Astrocyte of the hippocampus (primary cell): Measurements from ENCODE around the gene GPR55.
A peak's percentile ranks its signal among the peaks of the same experiment; 100 is the strongest.
"Not testable (repeated sequence)": the region's sequence is repeated elsewhere in the genome, so short reads cannot be mapped to it uniquely, and the experiment has no call there.

Experiments
- DNase-seq: peaks from one replicate; pipeline ENCODE4 v3.0.0; 2011; ENCODE audit warnings: low read depth, low spot score

Gene GPR55, protein sequence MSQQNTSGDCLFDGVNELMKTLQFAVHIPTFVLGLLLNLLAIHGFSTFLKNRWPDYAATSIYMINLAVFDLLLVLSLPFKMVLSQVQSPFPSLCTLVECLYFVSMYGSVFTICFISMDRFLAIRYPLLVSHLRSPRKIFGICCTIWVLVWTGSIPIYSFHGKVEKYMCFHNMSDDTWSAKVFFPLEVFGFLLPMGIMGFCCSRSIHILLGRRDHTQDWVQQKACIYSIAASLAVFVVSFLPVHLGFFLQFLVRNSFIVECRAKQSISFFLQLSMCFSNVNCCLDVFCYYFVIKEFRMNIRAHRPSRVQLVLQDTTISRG

DNA sequence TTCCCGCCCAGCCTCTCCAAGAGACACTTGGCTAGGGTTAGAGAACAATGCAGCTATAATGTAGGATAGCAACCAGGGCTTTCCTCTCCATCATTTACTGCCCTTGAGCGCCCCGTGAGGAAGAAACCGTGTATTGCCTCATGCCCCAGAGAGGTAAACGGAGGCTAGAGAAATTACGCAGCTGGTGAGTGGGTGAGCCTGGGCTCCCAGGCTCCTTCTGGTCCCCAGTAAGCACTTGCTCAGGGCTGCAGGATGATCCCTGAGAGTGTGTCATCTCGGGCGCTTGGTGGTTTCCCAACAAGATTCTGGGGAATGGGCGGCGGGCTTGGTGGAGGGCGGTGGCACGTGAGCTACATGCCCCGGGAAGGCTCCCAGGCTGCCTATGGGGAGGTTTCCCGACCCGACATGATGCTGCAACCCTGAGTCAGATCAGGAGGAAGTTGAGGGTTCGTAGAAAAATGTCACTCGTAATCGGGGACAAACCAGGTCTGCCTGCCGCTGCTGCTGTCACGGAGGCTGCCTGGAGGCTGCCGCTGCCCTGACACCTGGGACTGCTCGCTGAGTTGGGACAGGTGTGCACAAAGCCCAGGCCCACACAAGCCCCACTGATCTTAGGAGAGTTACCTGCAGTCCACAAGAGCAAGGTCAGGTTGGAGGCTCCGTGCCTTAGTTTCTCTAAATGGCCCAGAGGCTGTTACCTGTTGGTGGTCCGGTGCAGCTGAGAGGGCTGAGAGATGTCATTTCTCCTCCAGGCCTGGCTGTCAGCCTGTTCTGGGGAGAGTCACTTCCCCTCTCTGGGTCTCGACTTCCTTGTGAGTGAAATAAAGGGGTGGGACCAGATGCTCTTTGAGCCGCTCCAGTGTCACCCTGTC is at the start of gene GPR55:
Gene GPR55, minus strand, starts transcription at position 773 of the 872 bp plus-strand sequence. CDS start 14,280 bp downstream, outside the sequence.
- no peak for DNase-seq

DNA sequence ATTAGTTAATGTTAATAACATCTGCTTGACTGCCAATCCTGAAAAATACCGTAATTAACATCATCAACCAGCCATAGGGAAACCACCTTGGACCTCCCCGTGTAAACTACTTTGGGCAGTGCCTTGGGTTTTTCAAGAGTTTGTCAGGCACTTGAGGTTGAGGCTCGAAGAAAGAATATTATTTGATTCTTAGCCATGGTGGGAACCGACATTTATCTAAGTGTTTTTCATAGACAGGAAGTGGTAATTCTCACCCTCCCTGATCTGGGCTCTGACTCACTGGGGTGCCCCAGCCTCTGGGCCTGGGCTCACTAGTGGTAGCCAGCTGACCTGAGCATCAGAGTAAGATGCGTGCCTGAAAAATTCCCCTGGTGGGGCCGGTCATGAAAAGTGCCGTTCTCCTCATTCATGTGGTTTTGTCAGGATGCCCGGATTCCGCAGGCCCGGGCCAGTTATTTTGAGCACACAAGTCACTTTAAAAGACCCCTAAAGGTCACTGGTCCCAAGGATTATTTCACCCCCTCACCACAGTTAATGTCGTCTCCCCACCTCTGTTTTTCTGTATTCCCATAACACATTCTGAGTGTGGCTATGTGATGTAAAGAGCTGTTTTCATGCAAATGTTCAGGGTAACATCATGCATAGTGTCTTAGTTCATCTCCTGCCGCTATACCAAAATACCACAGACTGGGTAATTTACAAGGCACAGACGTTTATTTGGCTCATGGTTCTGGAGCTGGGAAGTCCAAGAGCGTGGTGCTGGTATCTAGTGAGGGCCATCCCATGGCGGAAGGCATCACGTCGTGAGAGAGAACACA is 49.3 kb upstream of the GPR55 start:
- DNase-seq, result peak; percentile 97

DNA sequence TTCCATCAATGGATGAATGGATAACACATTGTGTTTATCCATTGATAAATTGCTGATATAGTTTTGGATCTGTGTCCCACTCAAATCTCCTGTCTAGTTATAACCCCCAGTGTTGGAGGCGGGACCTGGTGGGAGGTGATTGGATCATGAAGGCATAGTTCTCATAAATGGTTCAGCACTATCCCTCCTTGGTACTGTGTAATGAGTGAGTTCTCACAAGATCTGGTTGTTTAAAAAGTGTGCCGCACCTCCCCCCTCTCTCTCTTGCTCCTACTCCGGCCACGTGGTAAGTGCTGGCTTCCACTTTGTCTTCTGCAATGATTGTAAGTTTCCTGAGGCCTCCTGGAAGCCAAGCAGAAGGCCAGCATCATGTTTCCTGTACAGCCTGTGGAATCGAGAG is 47.0 kb upstream of the GPR55 start:
- DNase-seq, result no peak

GRCh38 chr2:230969659-230970015 is 44.6 kb upstream of the GPR55 start:
- DNase-seq, result no peak

DNA sequence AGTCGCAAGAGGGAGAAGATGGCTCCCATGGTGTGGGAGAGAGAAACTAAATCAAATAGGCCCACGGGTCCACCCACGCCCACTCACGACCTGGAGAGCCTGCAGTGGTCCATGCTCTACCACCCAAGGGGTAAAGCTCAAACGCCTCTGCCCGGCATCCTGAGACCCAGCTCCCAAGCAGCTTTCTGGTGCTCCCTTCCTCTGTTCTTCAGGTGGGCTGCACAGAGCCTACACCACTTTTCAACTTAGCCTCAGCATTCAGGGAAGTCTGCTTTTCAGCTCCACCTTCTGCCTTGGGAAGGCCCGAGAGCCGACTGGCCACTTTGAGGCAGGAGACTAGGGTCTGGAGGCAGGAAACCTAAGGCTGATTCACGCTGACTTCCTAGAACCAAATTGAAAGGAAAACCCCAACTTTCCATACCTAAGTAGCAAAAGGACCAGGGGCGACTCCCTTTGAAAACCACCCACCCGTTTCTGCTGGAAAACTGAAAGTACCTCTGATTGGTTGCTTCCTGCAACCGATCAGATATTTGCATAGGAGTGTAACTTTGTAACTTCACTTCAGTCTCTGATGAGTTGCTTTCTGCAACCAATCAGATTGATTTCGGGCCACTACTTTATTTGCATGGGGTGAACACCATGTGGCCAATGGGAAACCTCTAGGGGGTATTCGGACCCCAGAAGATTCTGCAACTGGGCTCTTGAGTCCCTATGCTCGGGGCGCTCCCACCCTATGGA is 44.0 kb upstream of the GPR55 start:
- DNase-seq, result no peak

GRCh38 chr2:230968314-230968713 is 43.3 kb upstream of the GPR55 start:
- DNase-seq, result not testable (repeated sequence)

- no peak for DNase-seq
These were observed 42.1 kb upstream of the GPR55 start for GRCh38 chr2:230967113-230967512.

DNA sequence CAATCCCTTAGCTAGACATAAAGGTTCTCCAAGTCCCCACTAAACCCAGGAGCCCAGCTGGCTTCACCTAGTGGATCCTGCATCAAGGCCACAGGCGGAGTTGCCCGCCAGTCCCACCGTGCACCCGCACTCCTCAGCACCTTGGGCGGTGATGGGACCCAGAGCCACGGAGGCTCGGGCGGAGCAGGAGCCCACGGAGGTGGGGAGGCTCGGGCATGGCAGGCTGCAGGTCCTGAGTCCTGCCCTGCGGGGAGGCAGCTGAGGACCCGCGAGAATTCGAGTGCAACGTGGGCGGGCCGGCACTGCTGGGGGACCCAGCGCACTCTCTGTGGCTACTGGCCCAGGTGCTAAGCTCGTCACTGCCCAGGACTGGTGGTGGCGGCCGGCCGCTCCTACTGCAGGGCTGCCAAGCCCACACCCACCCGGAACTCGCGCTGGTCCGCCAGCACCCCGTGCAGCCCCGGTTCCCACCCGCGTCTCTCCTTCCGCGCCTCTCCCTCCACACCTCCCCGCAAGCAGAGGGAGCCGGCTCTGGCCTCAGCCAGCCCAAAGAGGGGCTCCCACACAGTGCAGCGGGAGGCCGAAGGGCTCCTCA is 39.2 kb upstream of the GPR55 start:
- DNase-seq, result no peak

- peak; percentile 87 for DNase-seq
These were observed 36.0 kb upstream of the GPR55 start for GRCh38 chr2:230961091-230961491.

- DNase-seq, result no peak
These were observed 35.0 kb upstream of the GPR55 start for GRCh38 chr2:230960026-230960425.

- DNase-seq, result no peak
These were observed 34.0 kb upstream of the GPR55 start for GRCh38 chr2:230958820-230959756.

- DNase-seq, result no peak
These were observed 32.8 kb upstream of the GPR55 start for GRCh38 chr2:230957756-230958391.

GRCh38 chr2:230956827-230957755 is 32.0 kb upstream of the GPR55 start:
- peak; percentile 77 for DNase-seq

DNA sequence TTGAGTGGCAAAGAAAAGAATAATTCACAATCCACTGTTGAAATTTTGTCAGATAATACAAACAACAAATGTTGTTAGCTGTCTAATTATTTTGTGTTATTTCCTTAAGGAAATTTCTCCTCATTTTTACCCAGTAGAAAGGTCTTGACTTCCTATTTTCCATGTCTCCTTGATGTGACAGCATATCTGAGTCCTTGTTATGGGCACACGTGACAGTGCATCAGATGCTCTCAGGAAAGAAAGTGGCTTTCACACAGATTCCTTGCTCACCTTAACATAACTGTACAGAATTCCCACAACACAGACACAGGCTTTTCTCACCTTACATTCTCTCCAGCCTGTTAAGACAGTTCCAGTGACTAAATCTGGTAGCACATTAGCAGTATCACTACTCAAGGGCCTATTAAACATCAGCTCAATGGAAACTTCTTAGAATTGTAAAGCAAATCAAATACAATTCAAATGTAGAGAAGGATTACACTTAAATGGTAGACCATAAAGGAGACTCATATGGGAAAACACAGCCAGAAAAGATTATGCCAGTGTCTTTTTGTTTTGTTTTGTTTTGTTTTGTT is 30.2 kb upstream of the GPR55 start:
- no peak for DNase-seq

DNA sequence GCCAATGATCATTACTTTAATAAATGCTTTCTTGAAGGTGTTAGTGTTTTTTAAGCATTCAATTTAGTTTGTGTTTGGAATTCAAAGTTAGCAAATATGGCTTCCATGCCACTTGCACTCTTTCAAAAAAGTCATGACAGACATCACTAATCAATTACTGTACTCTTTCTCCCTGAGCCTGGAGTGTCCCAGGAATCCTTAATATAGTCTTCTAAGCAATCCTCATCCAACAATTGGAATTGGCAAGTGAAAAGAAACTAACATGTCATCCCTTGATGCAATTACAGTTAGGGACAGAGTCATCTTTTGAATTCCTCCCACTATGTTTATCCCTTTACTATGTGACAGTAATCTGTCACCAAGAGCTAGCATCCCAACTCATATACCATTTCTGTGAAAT is 29.7 kb upstream of the GPR55 start:
- no peak for DNase-seq

DNA sequence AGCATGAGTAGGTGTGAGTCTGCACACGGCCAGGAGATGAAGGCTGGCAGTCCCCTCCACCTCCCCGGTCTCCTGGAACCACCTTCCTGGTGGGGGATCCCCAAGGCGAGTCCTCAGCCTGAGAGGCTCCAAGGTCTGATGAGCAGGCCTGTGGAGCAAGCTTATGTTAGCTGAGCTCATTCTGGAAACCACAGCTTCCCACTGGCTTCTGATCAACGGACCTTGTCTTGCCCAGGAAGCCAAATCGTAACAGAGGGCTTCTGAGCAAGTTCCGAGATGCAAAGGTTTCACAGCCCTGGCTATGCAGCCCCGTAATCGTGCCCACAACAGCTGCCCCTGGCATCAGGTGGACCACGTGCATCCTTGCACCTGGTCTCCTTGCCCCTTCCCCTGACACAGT is 28.8 kb upstream of the GPR55 start:
- no peak for DNase-seq

- DNase-seq, result no peak
These were observed 27.3 kb upstream of the GPR55 start for GRCh38 chr2:230952226-230952956.
